Measurements from ENCODE around the gene ACCSL. TPM values are rescaled to one million over a fixed set of nuclear protein-coding genes. Genes with fewer than 3 reads are reported as not detected.

Gene ACCSL
- polyA plus RNA-seq, 1 of the 3 experiments (the other 2 are of a cell fraction), result not detected

GRCh38 chr11:44014968-44015623 lies 32.7 kb upstream of the ACCSL start:
- peaks cover 19 to 22% of the 10 kb centered on the region in 2 experiments; a peak in 2 of 4 replicates for H3K4me1 ChIP-seq (ENCODE audit: control insufficient read depth in 1 of 2, insufficient read depth in 2 of 2, low read depth in 1 of 2, low read length in 1 of 2)
- CTCF ChIA-PET, result interaction anchor here (1.4 kb wide), 2 partner anchors 13 to 22 kb away, joined by 4 to 6 read pairs; no protein-coding TSS in a partner anchor

GRCh38 chr11:44015624-44016007 lies 32.2 kb upstream of the ACCSL start:
- Histone ChIP-seq H3K4me2 (no peak overlapping the region), H2AFZ (ENCODE audit: low read depth) (no peak overlapping the region), H3K9me3 (no peaks in the 10 kb centered on the region), H3F3A (replicated peaks; ENCODE audit: insufficient read depth) (no peaks in the 10 kb centered on the region), H4K20me1 (ENCODE audit: insufficient read depth) (no peaks in the 10 kb centered on the region), H3K79me2 (ENCODE audit: insufficient read depth) (no peaks in the 10 kb centered on the region), H3K36me3 (replicated peaks in 1 of 2; ENCODE audit: control insufficient read depth in 1 of 2, insufficient read depth in 2 of 2, low read length in 1 of 2) (no peaks in the 10 kb centered on the region), H3K4me3 (ENCODE audit: low read depth in 2 of 2, low read length in 1 of 2) (no peak overlapping the region), H3K9me2 (no peaks in the 10 kb centered on the region), H3K4me1 (ENCODE audit: control insufficient read depth in 1 of 2, insufficient read depth in 2 of 2, low read depth in 1 of 2, low read length in 1 of 2) (peaks cover 19 to 22% of the 10 kb centered on the region in 2 experiments; a peak in 2 of 4 replicates), H3K27me3 (ENCODE audit: insufficient read depth) (no peaks in the 10 kb centered on the region), H3K27ac (ENCODE audit: low read depth in 2 of 2, low read length in 1 of 2) (peak overlapping the region in 1 of 2 experiments; percentile 37; a peak in 1 of 4 replicates), H3K9ac (no peak overlapping the region)
- WGBS (ENCODE audit: low lambda C conversion rate), result 87% methylated on average over 3 of the region's 3 CpGs
- DNase-seq, result no peak
- TF ChIP-seq GABPA (IDR thresholded peaks at IDR 0.05; ENCODE audit: low read depth) (no peak), RFX5 (IDR thresholded peaks at IDR 0.05; ENCODE audit: low read length) (no peak), EZH2phosphoT487 (IDR thresholded peaks at IDR 0.05; ENCODE audit: borderline replicate concordance, low read depth) (no peak), MXI1 (IDR thresholded peaks at IDR 0.05; ENCODE audit: low read depth, low read length) (no peak), FOSL2 (IDR thresholded peaks at IDR 0.05; ENCODE audit: borderline replicate concordance, low read depth) (no peak)
- ChIA-PET POLR2A (interaction anchor here (1.9 kb wide), 1 partner anchor 73 kb away, joined by 5 read pairs; the partner anchor contains the start of gene C11orf96), CTCF (interaction anchor here (1.4 kb wide), 2 partner anchors 12 to 22 kb away, joined by 4 to 6 read pairs; no protein-coding TSS in a partner anchor)

More at GRCh38 chr11:44014968-44015623, 32.7 kb upstream of the ACCSL start:
- Histone ChIP-seq H3K9me2 (no peaks in the 10 kb centered on the region), H3K79me2 (ENCODE audit: insufficient read depth) (no peaks in the 10 kb centered on the region), H3K4me3 (ENCODE audit: low read depth in 2 of 2, low read length in 1 of 2) (no peak overlapping the region), H3K36me3 (replicated peaks in 1 of 2; ENCODE audit: control insufficient read depth in 1 of 2, insufficient read depth in 2 of 2, low read length in 1 of 2) (no peaks in the 10 kb centered on the region), H4K20me1 (ENCODE audit: insufficient read depth) (no peaks in the 10 kb centered on the region), H3K4me2 (no peak overlapping the region), H3K27me3 (ENCODE audit: insufficient read depth) (no peaks in the 10 kb centered on the region), H3K27ac (ENCODE audit: low read depth in 2 of 2, low read length in 1 of 2) (no peak overlapping the region), H2AFZ (ENCODE audit: low read depth) (no peak overlapping the region), H3K9ac (no peak overlapping the region), H3K9me3 (no peaks in the 10 kb centered on the region), H3F3A (replicated peaks; ENCODE audit: insufficient read depth) (no peaks in the 10 kb centered on the region)
- WGBS (ENCODE audit: low lambda C conversion rate), result 85% methylated on average over 7 of the region's 8 CpGs
- DNase-seq, result no peak
- no peak for TF ChIP-seq POLR2AphosphoS5 (IDR thresholded peaks at IDR 0.05; ENCODE audit: low read depth, low read length)
- TF ChIP-seq REST (IDR thresholded peaks at IDR 0.05; ENCODE audit: low read depth, low read length), result no peak
- TF ChIP-seq FOXM1 (IDR thresholded peaks at IDR 0.05; ENCODE audit: low read depth), result no peak
- no peak for TF ChIP-seq RAD21 (IDR thresholded peaks at IDR 0.05; ENCODE audit: low read length)
- no peak for TF ChIP-seq YY1 (IDR thresholded peaks at IDR 0.05; ENCODE audit: low read depth)
- no peak for TF ChIP-seq JUND (IDR thresholded peaks at IDR 0.05)
- no peak for TF ChIP-seq MXI1 (IDR thresholded peaks at IDR 0.05; ENCODE audit: low read depth, low read length)
- no peak for TF ChIP-seq TEAD4 (IDR thresholded peaks at IDR 0.05; ENCODE audit: borderline replicate concordance, insufficient read depth)
- no peak for TF ChIP-seq EP300 (IDR thresholded peaks at IDR 0.05; ENCODE audit: borderline replicate concordance in 1 of 2, low read depth in 1 of 2, low read length in 1 of 2)
- TF ChIP-seq NRF1 (IDR thresholded peaks at IDR 0.05; ENCODE audit: low read depth, low read length), result no peak
- no peak for TF ChIP-seq FOXJ3 (CRISPR knock-in tag; IDR thresholded peaks at IDR 0.05)
- POLR2A ChIA-PET, result interaction anchor here (1.9 kb wide), 1 partner anchor 73 kb away, joined by 5 read pairs; the partner anchor contains the start of gene C11orf96
